ENCODE data around the gene ZNF30.

- TF ChIP-seq POLR2A (IDR thresholded peaks at IDR 0.05) (no peak), CTCF (IDR thresholded peaks at IDR 0.05) (no peak), EP300 (IDR thresholded peaks at IDR 0.05) (no peak)
Measured at GRCh38 chr19:34910770-34911169, 15.9 kb upstream of the ZNF30 start.

Data from ovary (tissue), 3 donors.